ENCODE results near the gene USP25. TPM values are rescaled to one million over a fixed set of nuclear protein-coding genes. Genes with fewer than 3 reads are reported as not detected.

The USP25 gene
- total and polyA plus RNA-seq, 3 donors from 2014 or later: 69.2 to 123 (median 69.9) TPM

DNA sequence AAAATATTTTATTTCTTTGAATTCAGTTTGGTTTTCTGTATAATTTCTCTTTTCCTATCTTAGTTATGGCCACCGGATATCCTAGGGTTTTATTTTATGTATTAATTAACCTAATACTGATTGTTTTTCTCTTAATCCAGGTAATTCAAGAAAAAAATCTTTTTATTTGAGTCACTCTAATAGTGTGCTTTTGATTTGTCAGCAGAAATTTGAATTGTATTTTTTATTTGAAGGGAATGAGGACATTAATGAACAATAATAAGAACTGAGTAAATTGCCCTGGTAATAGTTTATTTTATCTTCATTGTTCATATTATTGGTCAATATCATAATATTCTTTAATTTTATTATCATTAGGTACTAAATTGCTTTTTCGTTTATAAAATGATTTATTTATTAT lies 120.1 kb downstream of the USP25 start:
- no peak for DNase-seq
- Histone ChIP-seq H3K4me1 (no peaks in the 10 kb centered on the region), H3K36me3 (ENCODE audit: low read depth, missing control alignments) (no peaks in the 10 kb centered on the region), H3K9me3 (no peaks in the 10 kb centered on the region), H3K4me3 (no peak overlapping the region), H3K27me3 (no peaks in the 10 kb centered on the region), H3K27ac (no peak overlapping the region)
- WGBS, 2 donors: 84 to 89% methylated on average over 2 of the region's 2 CpGs
- no peak for TF ChIP-seq POLR2A (IDR thresholded peaks at IDR 0.05)
- TF ChIP-seq, protein P1, sequence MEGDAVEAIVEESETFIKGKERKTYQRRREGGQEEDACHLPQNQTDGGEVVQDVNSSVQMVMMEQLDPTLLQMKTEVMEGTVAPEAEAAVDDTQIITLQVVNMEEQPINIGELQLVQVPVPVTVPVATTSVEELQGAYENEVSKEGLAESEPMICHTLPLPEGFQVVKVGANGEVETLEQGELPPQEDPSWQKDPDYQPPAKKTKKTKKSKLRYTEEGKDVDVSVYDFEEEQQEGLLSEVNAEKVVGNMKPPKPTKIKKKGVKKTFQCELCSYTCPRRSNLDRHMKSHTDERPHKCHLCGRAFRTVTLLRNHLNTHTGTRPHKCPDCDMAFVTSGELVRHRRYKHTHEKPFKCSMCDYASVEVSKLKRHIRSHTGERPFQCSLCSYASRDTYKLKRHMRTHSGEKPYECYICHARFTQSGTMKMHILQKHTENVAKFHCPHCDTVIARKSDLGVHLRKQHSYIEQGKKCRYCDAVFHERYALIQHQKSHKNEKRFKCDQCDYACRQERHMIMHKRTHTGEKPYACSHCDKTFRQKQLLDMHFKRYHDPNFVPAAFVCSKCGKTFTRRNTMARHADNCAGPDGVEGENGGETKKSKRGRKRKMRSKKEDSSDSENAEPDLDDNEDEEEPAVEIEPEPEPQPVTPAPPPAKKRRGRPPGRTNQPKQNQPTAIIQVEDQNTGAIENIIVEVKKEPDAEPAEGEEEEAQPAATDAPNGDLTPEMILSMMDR (IDR thresholded peaks at IDR 0.05): no peak
- intact Hi-C loops (cut with DNase I; ENCODE audit: low total_unique reads): no loop called here

DNA sequence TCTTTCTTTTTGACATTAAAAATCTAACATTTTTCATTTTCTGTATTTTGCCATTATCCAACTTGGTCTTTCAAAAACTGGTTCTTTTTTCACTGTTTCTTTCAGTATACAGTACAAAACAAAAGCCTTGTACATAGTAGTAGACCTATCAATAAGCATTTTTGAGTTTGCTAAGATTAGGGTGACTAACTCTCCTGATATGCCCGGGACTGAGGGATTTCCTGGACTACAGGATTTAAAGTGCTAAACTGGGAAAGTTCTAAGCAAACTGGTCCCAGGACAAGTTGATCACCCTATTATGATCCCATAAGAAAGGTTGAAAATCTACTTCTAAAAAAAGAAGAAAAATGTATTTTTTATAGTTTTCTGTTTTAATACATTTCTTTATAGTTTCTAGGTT lies 120.9 kb downstream of the USP25 start:
- Histone ChIP-seq H3K36me3 (ENCODE audit: low read depth, missing control alignments) (no peaks in the 10 kb centered on the region), H3K4me1 (no peaks in the 10 kb centered on the region), H3K27ac (no peak overlapping the region), H3K4me3 (no peak overlapping the region), H3K9me3 (no peaks in the 10 kb centered on the region), H3K27me3 (no peaks in the 10 kb centered on the region)
- DNase-seq: no peak
- TF ChIP-seq POLR2A (IDR thresholded peaks at IDR 0.05): no peak
- TF ChIP-seq, protein P1 (IDR thresholded peaks at IDR 0.05): no peak
- 70 to 81% methylated on average over 1 of the region's 1 CpG for WGBS, 2 donors
- intact Hi-C loops (cut with DNase I; ENCODE audit: low total_unique reads): no loop called here

DNA sequence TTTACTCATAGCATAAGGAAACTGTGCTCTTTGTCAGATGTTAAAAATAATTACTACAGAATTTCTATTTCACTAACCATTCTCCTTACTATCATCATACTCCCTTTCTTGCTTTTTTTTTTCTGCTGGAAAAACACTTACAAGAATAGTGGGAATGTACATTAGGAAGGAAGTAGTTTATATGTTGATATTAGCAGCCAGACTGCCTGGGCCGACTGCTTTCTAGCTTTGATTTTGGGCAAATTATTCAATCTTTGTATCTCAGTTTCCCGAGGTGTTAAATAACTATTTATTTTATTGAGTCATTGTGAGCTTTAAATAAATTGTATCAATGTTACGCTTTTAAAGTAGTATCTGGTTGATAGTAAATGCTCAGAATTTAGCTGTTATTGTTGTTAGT lies 122.4 kb downstream of the USP25 start:
- H3K27me3 ChIP-seq: no peaks in the 10 kb centered on the region
- H3K27ac ChIP-seq: no peak overlapping the region
- WGBS, 2 donors: 63 to 70% methylated on average over 3 of the region's 3 CpGs
- no peak for TF ChIP-seq POLR2A (IDR thresholded peaks at IDR 0.05)
- TF ChIP-seq, protein P1 (IDR thresholded peaks at IDR 0.05): no peak
- intact Hi-C loops (cut with DNase I; ENCODE audit: low total_unique reads): no loop called here
- H3K4me1 ChIP-seq: no peaks in the 10 kb centered on the region
- no peaks in the 10 kb centered on the region for H3K36me3 ChIP-seq (ENCODE audit: low read depth, missing control alignments)
- H3K9me3 ChIP-seq: no peaks in the 10 kb centered on the region
- DNase-seq: no peak
- H3K4me3 ChIP-seq: no peak overlapping the region

DNA sequence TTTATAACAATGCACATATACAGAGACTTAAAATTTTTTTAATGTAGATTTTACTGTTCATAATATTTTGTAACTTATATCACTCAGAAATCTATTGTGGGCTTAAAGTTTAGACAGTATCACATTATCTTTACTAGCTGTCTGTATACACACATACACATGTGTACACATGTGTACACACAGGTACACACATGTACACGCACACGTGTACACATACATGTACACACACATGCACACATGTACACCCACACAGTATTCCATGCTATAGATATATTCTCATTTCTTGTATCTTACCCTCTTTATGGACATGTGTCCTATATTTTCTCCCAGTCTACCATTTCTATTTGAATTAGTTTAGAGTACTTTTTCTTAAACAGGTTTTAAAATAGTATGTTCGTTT lies 123.3 kb downstream of the USP25 start:
- H3K27me3 ChIP-seq: no peaks in the 10 kb centered on the region
- no peaks in the 10 kb centered on the region for H3K4me1 ChIP-seq
- H3K27ac ChIP-seq: no peak overlapping the region
- intact Hi-C loops (cut with DNase I; ENCODE audit: low total_unique reads): no loop called here
- 90 to 99% methylated on average over 3 of the region's 3 CpGs for WGBS, 2 donors
- no peaks in the 10 kb centered on the region for H3K36me3 ChIP-seq (ENCODE audit: low read depth, missing control alignments)
- TF ChIP-seq, protein P1 (IDR thresholded peaks at IDR 0.05): no peak
- no peak for TF ChIP-seq POLR2A (IDR thresholded peaks at IDR 0.05)
- no peak for DNase-seq
- no peak overlapping the region for H3K4me3 ChIP-seq
- no peaks in the 10 kb centered on the region for H3K9me3 ChIP-seq

DNA sequence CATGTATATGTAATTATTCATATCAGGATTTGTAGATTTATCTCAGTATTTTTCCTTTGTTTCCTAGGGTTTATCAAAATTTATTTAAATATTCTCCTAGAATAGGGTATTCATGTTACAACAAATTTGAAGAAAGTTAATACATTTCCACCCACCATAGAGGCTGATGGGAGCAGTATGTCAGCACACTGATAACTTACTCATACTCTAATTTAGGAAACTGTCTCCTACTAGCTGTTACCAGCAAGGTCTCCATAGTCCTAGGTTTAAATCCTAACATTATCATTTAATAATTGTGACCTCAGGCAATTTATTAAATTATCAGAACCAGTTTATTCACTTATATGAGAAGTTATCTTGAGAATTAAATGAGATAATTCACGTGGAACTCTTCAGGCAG lies 127.0 kb downstream of the USP25 start:
- DNase-seq: no peak
- H3K4me1 ChIP-seq: no peaks in the 10 kb centered on the region
- no peak overlapping the region for H3K4me3 ChIP-seq
- intact Hi-C loops (cut with DNase I; ENCODE audit: low total_unique reads): no loop called here
- H3K9me3 ChIP-seq: no peaks in the 10 kb centered on the region
- WGBS, 2 donors: 84 to 89% methylated on average over 1 of the region's 1 CpG
- no peaks in the 10 kb centered on the region for H3K36me3 ChIP-seq (ENCODE audit: low read depth, missing control alignments)
- H3K27ac ChIP-seq: no peak overlapping the region
- no peaks in the 10 kb centered on the region for H3K27me3 ChIP-seq
- TF ChIP-seq, protein P1 (IDR thresholded peaks at IDR 0.05): no peak
- no peak for TF ChIP-seq POLR2A (IDR thresholded peaks at IDR 0.05)

Measured in testis (tissue), 3 donors.